ENCODE measurements around the gene A3GALT2. TPM values are rescaled to one million over a fixed set of nuclear protein-coding genes. Genes with fewer than 3 reads are reported as not detected.
A peak's percentile ranks its signal among the peaks of the same experiment; 100 is the strongest.

The A3GALT2 gene
- polyA plus RNA-seq, 3 donors: not detected

DNA sequence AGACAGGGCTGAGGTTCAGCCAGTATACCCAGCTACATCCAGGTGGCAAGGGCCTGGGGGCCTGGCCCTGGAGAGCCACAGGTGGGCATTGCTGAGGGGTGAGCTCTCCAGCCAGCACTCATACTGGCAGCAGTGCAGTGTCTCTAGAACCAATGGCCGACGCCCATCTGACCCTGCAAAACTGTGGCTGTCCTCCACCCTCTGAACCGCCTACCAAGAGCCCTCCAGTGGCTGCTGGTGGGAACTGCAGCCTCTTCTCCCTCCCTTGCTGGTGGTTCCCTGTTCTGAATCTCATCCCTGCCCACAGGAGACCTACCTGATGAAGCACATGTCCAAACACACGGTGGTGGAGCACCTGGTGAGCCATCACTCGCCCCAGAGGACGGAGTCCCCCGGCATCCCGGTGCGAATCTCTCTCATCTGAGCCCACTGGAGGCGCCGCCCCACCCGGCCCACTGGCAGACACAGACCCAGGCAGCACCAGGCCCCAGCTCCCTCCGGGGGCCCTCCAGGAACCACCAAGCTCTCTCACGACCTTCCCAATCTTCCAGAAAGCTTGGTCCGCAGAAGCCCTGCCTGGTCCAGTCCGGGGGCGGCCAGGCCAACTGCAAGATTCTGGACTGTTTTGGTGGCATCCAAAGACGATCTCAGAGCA lies 22.1 kb downstream of the A3GALT2 start:
- peaks cover 33% of the 10 kb centered on the region for H4K20me1 ChIP-seq (ENCODE audit: insufficient read depth, low read length)
- Mint-ChIP-seq H3K4me3 (no peak overlapping the region), H3K36me3 (peaks cover 54 to 70% of the 10 kb centered on the region in 2 donors), H3K27ac (no peak overlapping the region), H3K4me1 (peaks cover 11% of the 10 kb centered on the region), H3K27me3 (ENCODE audit: low read depth in 3 of 3) (peaks cover 0 to 1% (median 0%) of the 10 kb centered on the region in 3 donors), H3K9me3 (peaks cover 0 to 7% (median 0%) of the 10 kb centered on the region in 7 donors)
- no peak overlapping the region for H2AFZ ChIP-seq (ENCODE audit: insufficient read depth, low read depth, low read length, poor library complexity, severe bottlenecking)
- no peak overlapping the region for H3K27ac ChIP-seq (ENCODE audit: low read depth in 1 of 2, low read length in 2 of 2)
- 80% methylated on average over 18 of the region's 18 CpGs for WGBS (ENCODE audit: insufficient coverage)
- intact Hi-C loops (cut with micrococcal nuclease): loop anchor here (5.0 kb wide), 2 partner anchors 169 to 174 kb away; partner anchors contain the start of gene ZSCAN20 (in 1 of the 2)
- H3K4me2 ChIP-seq (replicated peaks; ENCODE audit: extremely low read depth, low read length, poor library complexity, severe bottlenecking): no peak overlapping the region
- H3K36me3 ChIP-seq (replicated peaks in 1 of 2; ENCODE audit: control insufficient read depth in 1 of 2, insufficient read depth in 2 of 2, low read length in 2 of 2): peaks cover 50 to 70% of the 10 kb centered on the region in 2 donors
- DNase-seq: peak; percentile 53 to 73 (median 66)
- H3K4me1 ChIP-seq (ENCODE audit: control insufficient read depth in 1 of 2, insufficient read depth in 2 of 2, low read length in 2 of 2): peaks cover 11 to 14% of the 10 kb centered on the region in 2 donors
- TF ChIP-seq, protein P1, sequence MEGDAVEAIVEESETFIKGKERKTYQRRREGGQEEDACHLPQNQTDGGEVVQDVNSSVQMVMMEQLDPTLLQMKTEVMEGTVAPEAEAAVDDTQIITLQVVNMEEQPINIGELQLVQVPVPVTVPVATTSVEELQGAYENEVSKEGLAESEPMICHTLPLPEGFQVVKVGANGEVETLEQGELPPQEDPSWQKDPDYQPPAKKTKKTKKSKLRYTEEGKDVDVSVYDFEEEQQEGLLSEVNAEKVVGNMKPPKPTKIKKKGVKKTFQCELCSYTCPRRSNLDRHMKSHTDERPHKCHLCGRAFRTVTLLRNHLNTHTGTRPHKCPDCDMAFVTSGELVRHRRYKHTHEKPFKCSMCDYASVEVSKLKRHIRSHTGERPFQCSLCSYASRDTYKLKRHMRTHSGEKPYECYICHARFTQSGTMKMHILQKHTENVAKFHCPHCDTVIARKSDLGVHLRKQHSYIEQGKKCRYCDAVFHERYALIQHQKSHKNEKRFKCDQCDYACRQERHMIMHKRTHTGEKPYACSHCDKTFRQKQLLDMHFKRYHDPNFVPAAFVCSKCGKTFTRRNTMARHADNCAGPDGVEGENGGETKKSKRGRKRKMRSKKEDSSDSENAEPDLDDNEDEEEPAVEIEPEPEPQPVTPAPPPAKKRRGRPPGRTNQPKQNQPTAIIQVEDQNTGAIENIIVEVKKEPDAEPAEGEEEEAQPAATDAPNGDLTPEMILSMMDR (IDR thresholded peaks at IDR 0.05): peak; percentile 98
- no peaks in the 10 kb centered on the region for H3K27me3 ChIP-seq (ENCODE audit: control insufficient read depth in 2 of 2, insufficient read depth in 2 of 2, low read length in 2 of 2)
- H3K79me2 ChIP-seq (ENCODE audit: insufficient read depth, low read length): no peaks in the 10 kb centered on the region
- no peak overlapping the region for H3K4me3 ChIP-seq (replicated peaks in 1 of 3; ENCODE audit: low read depth in 2 of 3, low read length in 3 of 3)
- no peak overlapping the region for H3K9ac ChIP-seq (ENCODE audit: insufficient read depth, low read length, poor library complexity, severe bottlenecking)
- H3K9me3 ChIP-seq (replicated peaks in 1 of 2; ENCODE audit: control insufficient read depth in 1 of 2, insufficient read depth in 1 of 2, low read length in 2 of 2): no peaks in the 10 kb centered on the region

DNA sequence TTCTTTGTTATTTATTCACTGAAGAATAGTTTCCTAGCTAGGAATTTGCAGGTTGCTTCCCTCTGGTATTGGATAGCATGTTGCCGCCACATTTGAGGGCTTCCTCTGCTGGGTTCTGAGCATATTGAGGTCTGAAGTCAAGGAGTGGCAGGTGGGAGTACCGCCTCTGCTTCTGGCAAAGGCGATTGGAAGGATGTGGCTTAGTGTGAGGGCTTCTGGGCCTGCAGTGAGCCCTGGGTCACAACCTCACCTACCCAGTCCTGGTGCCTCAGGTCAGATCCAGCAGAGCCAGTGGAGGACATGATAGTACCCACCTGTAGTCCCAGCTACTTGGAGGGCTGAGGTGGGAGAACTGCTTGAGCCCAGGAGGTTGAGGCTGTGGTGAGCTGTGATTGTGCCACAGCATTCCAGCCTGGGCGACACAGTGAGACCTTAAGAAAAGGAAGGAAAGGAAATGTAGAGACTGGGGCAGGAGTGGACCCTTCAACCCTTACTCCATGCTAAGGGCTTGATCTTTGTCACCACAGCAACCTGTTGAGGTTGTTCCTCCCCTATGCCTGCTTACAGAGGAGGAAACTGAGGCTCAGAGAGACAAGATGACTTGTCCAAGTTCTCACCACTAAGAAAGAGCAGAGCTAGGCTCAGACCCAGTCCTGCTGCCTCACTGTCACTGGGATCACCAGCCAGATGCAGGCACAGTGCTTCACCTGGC lies 22.8 kb downstream of the A3GALT2 start:
- H3K27me3 Mint-ChIP-seq (ENCODE audit: low read depth in 3 of 3): no peaks in the 10 kb centered on the region
- H3K27me3 ChIP-seq (ENCODE audit: control insufficient read depth in 2 of 2, insufficient read depth in 2 of 2, low read length in 2 of 2): no peaks in the 10 kb centered on the region
- peaks cover 0 to 7% (median 0%) of the 10 kb centered on the region in 7 donors for H3K9me3 Mint-ChIP-seq
- H3K36me3 Mint-ChIP-seq: peaks cover 60 to 76% of the 10 kb centered on the region in 2 donors
- H3K27ac Mint-ChIP-seq: peak overlapping the region in 3 of 7 donors; percentile 14 to 63 (median 37)
- H3K9me3 ChIP-seq (replicated peaks in 1 of 2; ENCODE audit: control insufficient read depth in 1 of 2, insufficient read depth in 1 of 2, low read length in 2 of 2): no peaks in the 10 kb centered on the region
- H3K79me2 ChIP-seq (ENCODE audit: insufficient read depth, low read length): no peaks in the 10 kb centered on the region
- peaks cover 11% of the 10 kb centered on the region for H3K4me1 Mint-ChIP-seq
- H3K27ac ChIP-seq (ENCODE audit: low read depth in 1 of 2, low read length in 2 of 2): no peak overlapping the region
- H4K20me1 ChIP-seq (ENCODE audit: insufficient read depth, low read length): peaks cover 40% of the 10 kb centered on the region
- no peak overlapping the region for H3K4me3 ChIP-seq (replicated peaks in 1 of 3; ENCODE audit: low read depth in 2 of 3, low read length in 3 of 3)
- TF ChIP-seq, protein P1 (IDR thresholded peaks at IDR 0.05): no peak
- no peak overlapping the region for H2AFZ ChIP-seq (ENCODE audit: insufficient read depth, low read depth, low read length, poor library complexity, severe bottlenecking)
- H3K36me3 ChIP-seq (replicated peaks in 1 of 2; ENCODE audit: control insufficient read depth in 1 of 2, insufficient read depth in 2 of 2, low read length in 2 of 2): peaks cover 57 to 77% of the 10 kb centered on the region in 2 donors
- no peak for DNase-seq
- no peak overlapping the region for H3K4me3 Mint-ChIP-seq
- no peak overlapping the region for H3K9ac ChIP-seq (ENCODE audit: insufficient read depth, low read length, poor library complexity, severe bottlenecking)
- peaks cover 11 to 14% of the 10 kb centered on the region in 2 donors for H3K4me1 ChIP-seq (ENCODE audit: control insufficient read depth in 1 of 2, insufficient read depth in 2 of 2, low read length in 2 of 2)
- no peak overlapping the region for H3K4me2 ChIP-seq (replicated peaks; ENCODE audit: extremely low read depth, low read length, poor library complexity, severe bottlenecking)
- WGBS (ENCODE audit: insufficient coverage): no CpG with 5 or more reads among the region's 4 CpGs
- intact Hi-C loops (cut with micrococcal nuclease): loop anchor here (5.0 kb wide), 2 partner anchors 169 to 174 kb away; partner anchors contain the start of gene ZSCAN20 (in 1 of the 2)

Data from CD14-positive monocyte (primary cell).